Hematopoietic multipotent progenitor cell treated with erythropoietin and hydrocortisone succinate and interleukin-3 and kit ligand, for 4 days (in vitro differentiated cells): Measurements from ENCODE around the gene MSN.
"Not testable (repeated sequence)": the region's sequence is repeated elsewhere in the genome, so short reads cannot be mapped to it uniquely, and the experiment has no call there.

Experiments used
- DNase-seq: peaks from one replicate; pipeline ENCODE4 v3.0.0-alpha.2; 2015

MSN gene

DNA sequence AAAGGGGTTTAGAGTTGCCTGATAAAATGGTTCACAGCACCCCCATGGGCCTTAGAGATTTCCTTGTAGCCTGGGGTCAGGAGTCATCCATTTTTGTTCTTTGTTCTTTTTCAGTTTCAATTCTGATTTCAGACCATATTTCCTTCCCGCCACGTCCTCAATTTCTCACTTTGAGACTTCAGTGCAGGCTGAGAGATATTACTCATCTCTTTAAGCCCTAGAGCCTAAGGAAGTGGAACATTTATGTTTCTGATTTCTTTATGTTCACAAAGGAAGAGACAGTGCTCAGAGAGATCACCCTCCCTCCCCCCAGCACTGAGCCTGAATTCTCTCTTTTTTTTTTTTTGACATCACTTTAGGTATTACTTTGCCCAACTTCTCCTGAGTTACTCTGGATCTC, 56.3 kb downstream of the MSN start:
- DNase-seq = no peak

DNA sequence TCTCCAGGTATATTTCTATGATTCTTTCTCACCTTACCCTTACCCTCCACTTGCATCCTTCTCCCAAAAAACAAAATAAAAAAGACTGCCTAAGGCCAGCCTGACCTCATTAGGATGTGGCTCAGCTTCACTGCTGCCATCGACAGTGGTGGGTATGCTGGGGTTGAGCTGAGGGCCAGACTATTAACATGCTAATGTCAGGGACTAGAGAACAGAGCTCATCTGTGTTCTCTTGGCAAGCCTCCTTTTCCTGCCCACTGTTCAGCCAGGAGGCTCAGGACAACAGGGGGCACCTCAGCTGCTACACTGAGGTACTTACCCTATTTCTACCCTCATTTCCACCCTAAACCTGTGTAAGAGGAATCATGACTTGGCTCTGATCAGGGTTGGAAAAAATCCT, 59.3 kb downstream of the MSN start:
- no peak for DNase-seq

DNA sequence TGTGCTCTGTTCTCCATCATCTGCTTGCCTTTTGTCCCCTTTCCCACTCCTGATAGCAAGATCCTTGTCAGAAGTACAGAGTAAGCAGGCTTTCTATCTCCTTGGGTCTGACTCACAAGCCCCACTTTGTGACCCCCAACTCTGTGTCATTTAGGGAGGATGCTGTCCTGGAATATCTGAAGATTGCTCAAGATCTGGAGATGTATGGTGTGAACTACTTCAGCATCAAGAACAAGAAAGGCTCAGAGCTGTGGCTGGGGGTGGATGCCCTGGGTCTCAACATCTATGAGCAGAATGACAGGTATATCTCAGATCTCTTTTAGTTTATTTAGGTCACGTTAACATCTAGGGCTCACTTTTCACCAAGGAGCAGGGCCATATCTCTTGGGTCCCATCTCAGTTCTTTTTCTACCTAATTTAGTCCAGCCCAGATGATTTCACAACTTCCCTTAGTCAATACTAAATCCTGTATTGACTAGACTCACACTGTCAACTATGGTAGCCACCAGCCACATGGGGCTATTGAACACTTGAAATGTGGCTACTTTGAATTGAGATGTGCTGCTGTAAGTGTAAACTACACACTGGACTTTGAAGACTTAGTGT, 64.3 kb downstream of the MSN start:
- DNase-seq = no peak

DNA sequence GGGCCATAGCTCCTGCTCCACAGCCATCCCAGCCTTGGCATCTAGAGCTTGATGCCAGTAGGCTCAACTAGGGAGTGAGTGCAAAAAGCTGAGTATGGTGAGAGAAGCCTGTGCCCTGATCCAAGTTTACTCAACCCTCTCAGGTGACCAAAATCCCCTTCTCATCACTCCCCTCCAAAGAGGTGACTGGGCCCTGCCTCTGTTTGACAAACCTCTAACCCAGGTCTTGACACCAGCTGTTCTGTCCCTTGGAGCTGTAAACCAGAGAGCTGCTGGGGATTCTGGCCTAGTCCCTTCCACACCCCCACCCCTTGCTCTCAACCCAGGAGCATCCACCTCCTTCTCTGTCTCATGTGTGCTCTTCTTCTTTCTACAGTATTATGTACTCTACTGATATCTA, 73.5 kb downstream of the MSN start:
- no peak for DNase-seq

DNA sequence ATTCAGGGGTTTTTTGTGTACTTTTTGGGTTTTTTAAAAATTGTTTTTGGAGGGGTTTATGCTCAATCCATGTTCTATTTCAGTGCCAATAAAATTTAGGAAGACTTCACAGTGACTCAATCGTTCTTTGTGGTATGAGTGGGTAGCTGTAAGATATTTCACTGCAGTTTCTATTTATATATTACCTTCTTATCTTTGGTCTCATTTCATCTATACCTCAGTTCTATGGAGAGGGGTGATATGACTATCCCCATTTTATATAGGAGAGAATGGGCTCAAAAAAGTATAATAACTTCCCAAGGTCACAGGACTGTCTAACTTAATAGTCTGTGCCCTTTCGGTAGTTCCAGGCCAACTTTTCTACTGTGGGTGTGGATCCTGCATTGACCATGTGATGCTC, 74.4 kb downstream of the MSN start:
- DNase-seq = no peak

DNA sequence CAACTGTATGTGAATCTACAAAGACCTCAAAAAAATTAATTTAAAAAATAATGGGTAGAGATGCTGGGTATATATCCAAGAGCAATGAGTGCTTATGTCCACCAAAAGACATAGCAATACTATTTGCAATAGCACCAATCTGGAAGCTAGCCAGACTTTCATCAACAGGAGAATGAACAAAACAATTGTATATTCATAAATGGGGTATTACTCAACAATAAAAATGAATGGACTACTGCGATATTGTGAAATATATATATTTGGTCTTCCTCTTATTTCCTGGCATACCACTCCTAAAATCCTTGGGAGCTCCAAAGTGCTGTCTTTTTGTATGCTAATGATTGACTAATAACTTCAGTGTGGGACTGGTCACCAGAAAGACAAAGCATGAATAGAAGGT, 77.5 kb downstream of the MSN start:
- no peak for DNase-seq

DNA sequence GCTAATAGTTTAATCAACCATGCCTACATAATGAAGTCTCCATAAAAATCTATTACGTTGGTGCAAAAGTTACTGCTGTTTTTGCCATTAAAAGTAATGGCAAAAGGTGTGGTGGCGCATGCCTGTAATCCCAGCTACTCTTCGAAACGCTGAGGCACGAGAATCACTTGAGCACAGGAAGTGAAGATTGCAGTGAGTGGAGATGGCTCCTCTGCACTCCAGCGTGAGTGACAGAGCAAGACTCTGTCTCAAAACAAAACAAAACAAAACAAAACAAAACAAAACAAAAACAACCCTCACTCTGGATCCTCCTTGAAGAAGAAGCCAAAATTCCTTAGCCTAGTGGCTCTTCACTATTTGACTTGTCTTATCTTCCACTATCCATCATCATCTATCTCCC, 78.0 kb downstream of the MSN start:
- no peak for DNase-seq

DNA sequence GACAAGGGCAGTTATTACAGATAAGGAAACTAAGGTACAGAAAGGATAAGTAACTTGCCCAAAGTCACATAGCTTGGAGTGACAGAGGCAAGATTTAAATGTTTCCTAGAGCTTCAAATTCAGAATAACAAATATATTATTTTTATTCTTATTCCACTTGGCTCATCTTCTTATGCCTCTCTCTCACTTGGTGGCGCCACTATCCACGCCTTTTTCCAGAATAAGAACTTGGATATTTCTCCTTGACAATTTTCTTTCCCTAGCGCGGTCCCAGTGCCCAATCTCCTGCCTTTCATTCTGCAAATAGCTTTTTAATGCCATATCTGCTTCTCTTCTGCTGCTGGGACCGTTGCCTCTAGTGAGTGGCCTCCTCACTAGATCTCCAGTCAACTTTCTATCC, 78.5 kb downstream of the MSN start:
- DNase-seq = peak; percentile 53

DNA sequence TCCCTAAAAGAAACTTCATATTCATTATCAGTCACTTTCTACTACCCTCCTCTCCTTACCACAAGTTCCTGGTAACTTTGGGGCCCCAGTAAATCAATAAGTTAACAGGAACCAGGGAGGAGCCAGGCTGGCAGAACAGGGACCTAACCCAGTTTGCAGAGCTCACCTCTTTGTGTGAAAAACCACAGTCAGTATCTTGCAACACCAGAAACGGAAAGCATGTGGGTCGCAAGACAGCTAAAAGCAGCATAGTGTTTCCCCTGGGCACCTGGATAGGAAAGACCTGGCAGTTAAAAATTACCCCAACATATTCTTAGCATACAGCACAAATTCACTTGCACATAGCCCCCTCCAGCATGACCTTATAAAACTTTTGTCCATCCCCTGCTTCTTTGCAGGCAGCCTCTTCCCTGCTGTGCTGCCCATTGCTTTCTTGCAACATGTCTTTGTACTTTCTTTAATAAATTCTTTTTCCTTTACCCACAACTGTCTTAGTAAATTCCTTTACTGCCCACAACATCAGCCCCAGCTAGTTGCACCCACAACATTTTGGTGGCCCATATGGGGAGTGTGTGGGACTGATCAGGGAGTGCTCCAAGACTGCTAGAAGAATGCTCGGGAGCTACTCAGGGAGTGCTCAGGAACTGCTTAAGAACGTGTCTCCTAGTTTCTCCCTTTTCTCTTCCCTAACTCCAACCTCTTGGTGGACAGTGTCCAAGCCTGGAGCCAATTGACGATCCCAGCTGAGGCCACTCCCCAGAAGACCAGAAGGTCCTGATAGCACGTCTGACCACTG, 83.4 kb downstream of the MSN start:
- DNase-seq = peak; percentile 92

DNA sequence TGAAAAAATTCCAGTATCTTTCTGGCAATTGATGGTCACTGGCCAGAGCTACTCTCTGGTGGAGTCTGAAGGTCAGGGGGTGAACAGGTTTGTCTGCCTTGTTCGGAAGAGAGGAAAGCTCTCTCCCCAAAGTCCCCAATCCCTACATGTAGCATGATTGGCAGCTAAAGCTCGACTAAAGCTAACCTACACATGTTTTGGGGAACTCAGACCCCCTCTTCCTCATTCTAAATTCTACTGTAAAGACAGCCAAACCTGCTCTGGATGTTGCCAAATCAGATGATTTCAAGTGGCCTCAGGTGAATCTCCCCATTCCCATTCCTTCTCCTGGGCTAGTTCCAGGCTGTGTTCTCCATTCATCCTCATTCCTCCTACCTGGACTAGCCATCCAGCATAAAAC, 84.1 kb downstream of the MSN start:
- peak; percentile 44 for DNase-seq

DNA sequence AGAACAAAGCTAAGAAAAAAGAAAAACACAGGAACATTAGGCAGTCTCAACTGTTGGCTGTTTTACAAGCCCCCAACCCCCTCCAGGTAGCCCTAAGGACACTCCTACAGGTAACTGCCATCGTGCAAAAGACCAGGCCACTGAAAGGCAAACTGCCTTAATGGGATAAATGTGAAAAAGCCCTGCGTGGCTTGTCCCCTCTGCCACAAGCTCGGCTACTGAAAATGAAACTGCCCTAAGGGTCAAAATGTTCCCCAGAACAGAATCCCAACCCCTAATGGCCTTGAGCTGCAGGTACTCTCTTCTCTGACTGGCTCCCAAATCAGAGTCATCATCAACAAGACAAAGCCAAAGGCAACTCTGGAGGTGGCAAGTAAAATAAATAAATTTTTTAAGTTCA, 84.8 kb downstream of the MSN start:
- no peak for DNase-seq

DNA sequence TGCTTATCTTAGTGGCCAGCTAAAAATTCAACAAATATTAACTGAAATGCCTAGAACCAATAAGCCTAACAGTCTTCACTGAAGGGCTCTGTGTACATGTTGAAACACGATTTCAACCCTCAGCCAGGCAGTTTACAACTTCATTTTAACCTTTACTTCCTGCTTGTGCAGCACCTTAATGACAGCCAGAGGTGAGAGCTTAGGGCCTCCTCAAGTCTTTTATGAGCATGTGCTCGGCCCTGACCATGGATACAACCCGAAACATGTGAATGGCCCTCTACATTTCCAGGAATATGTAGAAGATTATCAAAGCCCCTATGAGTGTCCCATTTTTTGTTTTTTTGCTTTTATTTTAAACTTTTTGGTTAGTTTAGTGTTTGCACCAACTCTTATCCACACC, 88.3 kb downstream of the MSN start:
- no peak for DNase-seq

DNA sequence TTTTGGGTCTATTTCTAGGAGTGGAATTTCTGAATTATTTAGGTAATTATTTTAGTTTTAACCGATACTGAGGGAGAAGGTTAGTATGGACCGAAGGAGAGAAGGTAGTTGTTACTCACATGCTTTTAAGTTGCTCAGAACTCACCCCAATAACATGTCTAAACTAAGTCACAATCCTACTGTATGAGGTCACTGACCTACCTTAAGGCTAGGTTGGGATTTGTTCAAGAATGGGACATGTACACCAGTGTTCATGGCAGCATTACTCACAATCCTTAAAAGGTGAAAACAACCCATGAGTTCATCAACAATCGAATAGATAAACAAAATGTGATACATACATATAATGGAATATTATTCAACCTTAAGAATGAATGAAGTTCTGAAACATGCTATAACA, 90.5 kb downstream of the MSN start:
- no peak for DNase-seq

DNA sequence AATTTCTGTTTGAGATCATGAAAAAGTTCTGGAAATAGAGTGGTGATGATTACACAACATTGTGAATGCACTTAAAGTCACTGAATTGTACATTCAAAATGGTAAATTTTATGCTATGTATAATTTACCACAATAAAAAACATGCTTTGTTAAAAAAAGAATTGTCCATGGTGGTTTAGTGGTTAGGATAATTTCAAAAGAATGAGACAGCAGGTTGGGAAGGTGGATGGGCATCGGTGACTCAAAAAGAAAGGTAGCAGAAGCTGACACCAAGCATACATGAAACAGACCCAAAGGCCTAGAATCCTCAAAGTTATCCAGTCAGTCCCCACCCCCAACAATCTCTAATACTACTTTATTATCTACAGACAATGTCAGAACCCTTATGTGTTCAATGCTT, 91.1 kb downstream of the MSN start:
- no peak for DNase-seq

DNA sequence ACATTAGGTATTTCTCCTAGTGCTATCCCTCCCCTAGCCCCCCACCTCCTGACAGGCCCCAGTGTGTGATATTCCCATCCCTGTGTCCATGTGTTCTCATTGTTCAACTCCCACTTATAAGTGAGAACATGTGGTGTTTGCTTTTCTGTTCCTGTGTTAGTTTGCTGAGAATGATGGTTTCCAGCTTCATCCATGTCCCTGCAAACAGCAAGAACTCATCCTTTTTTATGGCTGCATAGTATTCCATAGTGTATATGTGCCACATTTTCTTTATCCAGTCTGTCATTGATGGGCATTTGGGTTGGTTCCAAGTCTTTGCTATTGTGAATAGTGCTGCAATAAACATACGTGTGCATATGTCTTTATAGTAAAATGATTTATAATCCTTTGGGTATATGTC, 92.1 kb downstream of the MSN start:
- not testable (repeated sequence) for DNase-seq

DNA sequence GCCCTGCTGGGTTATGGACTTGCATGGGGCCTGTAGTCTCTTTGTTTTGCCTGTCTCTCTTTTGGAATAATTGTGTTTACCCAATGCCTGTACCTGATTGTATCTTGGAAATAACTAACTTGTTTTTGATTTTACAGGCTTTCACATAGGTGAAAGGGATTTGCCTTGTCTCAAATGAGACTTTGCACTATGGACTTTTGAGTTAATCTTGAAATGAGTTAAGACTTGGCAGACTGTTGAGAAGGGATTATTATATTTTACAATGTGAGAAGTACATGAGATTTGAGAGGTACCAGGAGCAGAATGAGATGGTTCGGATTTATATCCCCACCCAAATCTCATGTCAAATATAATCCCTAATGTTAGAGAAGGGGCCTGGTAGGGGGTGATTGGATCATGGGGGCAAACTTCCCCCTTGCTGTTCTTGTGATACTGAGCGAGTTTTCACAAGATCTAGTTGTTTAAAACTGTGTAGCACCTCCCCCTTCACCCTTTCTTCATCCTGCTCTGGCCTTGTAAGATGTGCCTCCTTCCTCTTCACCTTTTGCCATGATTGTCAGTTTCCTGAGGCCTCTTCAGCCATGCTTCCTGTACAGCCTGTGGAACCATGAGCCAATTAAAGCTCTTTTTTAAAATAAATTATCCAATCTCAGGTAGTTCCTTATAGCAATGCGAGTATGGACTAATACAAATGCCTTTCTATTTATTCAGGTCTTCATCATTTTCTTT, 102.3 kb downstream of the MSN start:
- DNase-seq = no peak

DNA sequence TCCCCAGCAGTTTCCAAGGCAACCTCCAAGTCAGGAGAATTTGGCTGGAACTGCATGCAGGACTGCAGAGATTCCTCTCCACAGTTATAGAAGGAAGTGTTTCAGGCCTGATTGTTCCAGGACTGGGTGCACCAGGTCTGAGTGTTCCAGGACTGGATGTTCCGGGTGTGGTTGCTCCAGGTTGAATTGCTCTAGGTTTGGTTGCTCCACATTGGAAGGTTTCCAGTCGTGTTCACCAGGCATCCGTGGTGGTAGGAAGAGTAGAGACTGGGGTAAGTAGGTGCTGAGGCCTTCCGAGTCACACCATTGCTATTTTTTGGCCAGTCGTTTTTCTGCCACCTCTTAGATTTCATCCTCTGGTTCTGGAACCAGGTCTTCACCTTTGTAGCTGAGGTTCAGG, 105.4 kb downstream of the MSN start:
- DNase-seq = no peak

DNA sequence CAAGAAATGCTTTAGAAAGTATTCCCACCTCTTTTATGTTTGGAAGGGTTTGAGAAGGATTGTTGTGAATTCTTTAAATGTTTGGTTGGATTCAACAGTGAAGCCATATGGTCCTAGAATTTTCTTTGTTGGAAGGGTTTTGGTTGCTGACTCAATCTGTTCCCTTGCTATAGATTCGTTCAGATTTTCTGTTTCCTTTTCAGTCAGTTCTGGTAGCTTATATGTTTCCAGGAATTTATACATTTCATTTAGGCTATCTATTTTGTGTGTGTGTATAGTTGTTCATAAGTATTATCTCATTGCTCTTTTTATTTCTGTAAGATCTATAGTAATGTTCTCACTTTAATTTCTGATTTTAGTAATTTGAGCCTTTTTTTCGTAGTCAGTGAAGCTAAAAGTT, 114.4 kb downstream of the MSN start:
- no peak for DNase-seq

DNA sequence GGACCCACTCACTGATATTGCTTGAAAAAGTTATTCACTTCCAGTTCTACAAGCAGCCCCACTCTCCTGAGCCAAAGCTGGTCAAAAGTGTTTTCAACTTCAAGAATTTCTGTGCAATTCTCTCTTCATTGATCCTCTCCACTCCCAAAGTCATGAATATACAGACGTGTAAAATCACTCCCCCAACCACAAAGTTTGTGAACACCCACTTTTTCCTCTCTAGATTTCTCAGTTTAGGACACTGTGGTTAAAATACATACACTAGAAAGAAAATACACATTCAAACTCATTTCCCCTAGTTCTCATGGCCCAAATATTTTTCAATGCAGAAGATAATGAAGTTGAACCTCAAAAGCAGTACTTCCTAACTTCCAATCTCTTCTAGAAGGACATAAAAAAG, 116.3 kb downstream of the MSN start:
- no peak for DNase-seq
